ENCODE measurements around the gene UBE2D4. TPM values are rescaled to one million over a fixed set of nuclear protein-coding genes. Genes with fewer than 3 reads are reported as not detected.
"Not testable (repeated sequence)": the region's sequence is repeated elsewhere in the genome, so short reads cannot be mapped to it uniquely, and the experiment has no call there.

UBE2D4 gene
- total RNA-seq, 1 experiment from 2014 or later = 6.4 TPM

DNA sequence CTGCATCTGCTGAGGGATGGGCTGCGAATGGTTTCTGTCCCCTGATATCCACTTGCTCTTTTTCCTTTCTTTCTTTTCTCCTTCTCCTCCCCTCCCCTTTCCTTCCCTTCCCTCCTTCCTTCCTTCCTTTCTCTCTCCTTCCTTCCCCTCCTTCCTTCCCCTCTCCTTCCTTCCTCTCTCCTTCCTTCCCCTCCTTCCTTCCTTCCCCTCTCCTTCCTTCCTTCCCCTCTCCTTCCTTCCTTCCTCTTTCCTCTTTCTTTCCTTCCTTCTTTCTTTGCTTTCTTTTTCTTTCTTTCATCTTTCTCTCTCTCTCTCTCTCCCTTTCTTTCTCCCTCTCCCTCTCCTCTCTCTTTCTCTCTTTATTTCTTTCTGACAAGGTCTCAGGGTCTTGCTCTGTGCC is 51.3 kb downstream of the UBE2D4 start:
- Histone ChIP-seq H3K9me3 (ENCODE audit: control insufficient read depth, low read depth, low read length) (no peaks in the 10 kb centered on the region), H2BK12ac (ENCODE audit: insufficient read length, low read depth, low read length) (no peak overlapping the region)
- H3K4me3 Mint-ChIP-seq = no peak overlapping the region

DNA sequence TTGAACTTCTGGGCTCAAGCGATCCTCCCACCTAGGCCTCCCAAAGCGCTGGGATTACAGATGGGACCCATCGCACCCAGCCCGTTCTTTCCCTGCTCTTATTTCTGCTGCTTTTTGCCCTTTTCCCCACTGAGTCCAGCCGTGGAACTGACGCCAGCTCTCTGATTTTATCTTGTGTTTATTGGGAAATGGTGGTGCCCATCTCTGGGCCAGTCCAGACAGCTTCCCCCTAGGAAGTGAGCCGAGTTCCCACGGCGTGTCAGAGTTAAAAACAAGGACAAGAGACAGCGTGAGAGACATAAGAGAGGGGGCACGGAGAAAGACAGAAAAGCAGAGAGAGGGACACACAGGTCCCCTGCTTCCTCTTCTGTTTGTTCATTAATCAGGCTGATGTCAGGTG is 51.9 kb downstream of the UBE2D4 start:
- not testable (repeated sequence) for H2AFZ ChIP-seq (ENCODE audit: low read length); H3K27ac ChIP-seq (ENCODE audit: insufficient read length, low read depth, low read length); H3K79me2 ChIP-seq (ENCODE audit: insufficient read depth, low read length); H3K23ac ChIP-seq (ENCODE audit: insufficient read length, low read depth, low read length); H4K20me1 ChIP-seq (ENCODE audit: control insufficient read depth, insufficient read depth, insufficient read length); H3K18ac ChIP-seq (ENCODE audit: insufficient read length, low read depth, low read length); H3K9me3 Mint-ChIP-seq; H2BK20ac ChIP-seq (ENCODE audit: low read depth, low read length, poor library complexity, severe bottlenecking); H2AK5ac ChIP-seq (ENCODE audit: insufficient read length, low read length); H3K27me3 Mint-ChIP-seq (ENCODE audit: low read depth); H3K79me1 ChIP-seq (ENCODE audit: insufficient read depth, low read depth, low read length, poor library complexity, severe bottlenecking); H3K4me1 Mint-ChIP-seq; H3K9me3 ChIP-seq (ENCODE audit: control insufficient read depth, low read depth, low read length); H4K8ac ChIP-seq (replicated peaks; ENCODE audit: insufficient read length, low read depth, low read length); H3T11ph ChIP-seq (ENCODE audit: low read length); H3K4me2 ChIP-seq (ENCODE audit: insufficient read depth, insufficient read length, low read length); H3K4ac ChIP-seq (ENCODE audit: low read depth, low read length); H3K23me2 ChIP-seq (ENCODE audit: insufficient read length, low read depth, low read length, poor library complexity, severe bottlenecking); H3K27ac Mint-ChIP-seq; H3K4me1 ChIP-seq (ENCODE audit: insufficient read depth, low read length); H3K9ac ChIP-seq (ENCODE audit: extremely low read depth, insufficient read length, low read length); H2BK15ac ChIP-seq (ENCODE audit: low read depth, low read length); H2BK120ac ChIP-seq (ENCODE audit: low read depth, low read length, poor library complexity, severe bottlenecking); H3K56ac ChIP-seq (ENCODE audit: insufficient read length, low read depth, low read length); H2BK12ac ChIP-seq (ENCODE audit: insufficient read length, low read depth, low read length); H3K14ac ChIP-seq (ENCODE audit: insufficient read depth, low read length); H4K91ac ChIP-seq (ENCODE audit: insufficient read length, low read depth, low read length); H3K4me3 Mint-ChIP-seq; H2BK5ac ChIP-seq (ENCODE audit: insufficient read length, low read length); DNase-seq; H3K36me3 Mint-ChIP-seq (ENCODE audit: insufficient read depth in 1 of 3, low read depth in 3 of 3); H3K27me3 ChIP-seq (ENCODE audit: insufficient read depth, low read length); H4K5ac ChIP-seq (ENCODE audit: insufficient read length, low read depth, low read length)
- no CpG with 5 or more reads among the region's 11 CpGs for WGBS (ENCODE audit: extremely low coverage, insufficient read length, low lambda C conversion rate)

More for the DNA sequence above, 51.3 kb downstream of the UBE2D4 start:
- no peaks in the 10 kb centered on the region for H3K79me2 ChIP-seq (ENCODE audit: insufficient read depth, low read length)
- Mint-ChIP-seq H3K4me1 (no peaks in the 10 kb centered on the region), H3K9me3 (no peaks in the 10 kb centered on the region), H3K27ac (peak overlapping the region in 1 of 3 experiments; percentile 65; a peak in 1 of 7 replicates), H3K36me3 (ENCODE audit: insufficient read depth in 1 of 3, low read depth in 3 of 3) (no peaks in the 10 kb centered on the region), H3K27me3 (ENCODE audit: low read depth) (no peaks in the 10 kb centered on the region)
- no peak for DNase-seq
- no peaks in the 10 kb centered on the region for H4K20me1 ChIP-seq (ENCODE audit: control insufficient read depth, insufficient read depth, insufficient read length)
- H4K91ac ChIP-seq (ENCODE audit: insufficient read length, low read depth, low read length) = no peak overlapping the region
- no peaks in the 10 kb centered on the region for H3K23me2 ChIP-seq (ENCODE audit: insufficient read length, low read depth, low read length, poor library complexity, severe bottlenecking)
- no peak overlapping the region for H3K23ac ChIP-seq (ENCODE audit: insufficient read length, low read depth, low read length)
- no peak overlapping the region for H4K8ac ChIP-seq (replicated peaks; ENCODE audit: insufficient read length, low read depth, low read length)
- H4K5ac ChIP-seq (ENCODE audit: insufficient read length, low read depth, low read length) = no peak overlapping the region
- no CpG with 5 or more reads among the region's 1 CpG for WGBS (ENCODE audit: extremely low coverage, insufficient read length, low lambda C conversion rate)
- H3K4ac ChIP-seq (ENCODE audit: low read depth, low read length) = no peak overlapping the region
- H3K79me1 ChIP-seq (ENCODE audit: insufficient read depth, low read depth, low read length, poor library complexity, severe bottlenecking) = no peaks in the 10 kb centered on the region
- H3K9ac ChIP-seq (ENCODE audit: extremely low read depth, insufficient read length, low read length) = no peak overlapping the region
- no peak overlapping the region for H2BK120ac ChIP-seq (ENCODE audit: low read depth, low read length, poor library complexity, severe bottlenecking)
- H2AFZ ChIP-seq (ENCODE audit: low read length) = no peak overlapping the region
- no peak overlapping the region for H3K56ac ChIP-seq (ENCODE audit: insufficient read length, low read depth, low read length)
- H3K27ac ChIP-seq (ENCODE audit: insufficient read length, low read depth, low read length) = no peak overlapping the region
- H3K18ac ChIP-seq (ENCODE audit: insufficient read length, low read depth, low read length) = no peak overlapping the region
- no peak overlapping the region for H3T11ph ChIP-seq (ENCODE audit: low read length)
- no peak overlapping the region for H3K4me2 ChIP-seq (ENCODE audit: insufficient read depth, insufficient read length, low read length)
- no peak overlapping the region for H2BK20ac ChIP-seq (ENCODE audit: low read depth, low read length, poor library complexity, severe bottlenecking)
- no peaks in the 10 kb centered on the region for H3K4me1 ChIP-seq (ENCODE audit: insufficient read depth, low read length)
- TF ChIP-seq, protein P1, sequence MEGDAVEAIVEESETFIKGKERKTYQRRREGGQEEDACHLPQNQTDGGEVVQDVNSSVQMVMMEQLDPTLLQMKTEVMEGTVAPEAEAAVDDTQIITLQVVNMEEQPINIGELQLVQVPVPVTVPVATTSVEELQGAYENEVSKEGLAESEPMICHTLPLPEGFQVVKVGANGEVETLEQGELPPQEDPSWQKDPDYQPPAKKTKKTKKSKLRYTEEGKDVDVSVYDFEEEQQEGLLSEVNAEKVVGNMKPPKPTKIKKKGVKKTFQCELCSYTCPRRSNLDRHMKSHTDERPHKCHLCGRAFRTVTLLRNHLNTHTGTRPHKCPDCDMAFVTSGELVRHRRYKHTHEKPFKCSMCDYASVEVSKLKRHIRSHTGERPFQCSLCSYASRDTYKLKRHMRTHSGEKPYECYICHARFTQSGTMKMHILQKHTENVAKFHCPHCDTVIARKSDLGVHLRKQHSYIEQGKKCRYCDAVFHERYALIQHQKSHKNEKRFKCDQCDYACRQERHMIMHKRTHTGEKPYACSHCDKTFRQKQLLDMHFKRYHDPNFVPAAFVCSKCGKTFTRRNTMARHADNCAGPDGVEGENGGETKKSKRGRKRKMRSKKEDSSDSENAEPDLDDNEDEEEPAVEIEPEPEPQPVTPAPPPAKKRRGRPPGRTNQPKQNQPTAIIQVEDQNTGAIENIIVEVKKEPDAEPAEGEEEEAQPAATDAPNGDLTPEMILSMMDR (conservative IDR thresholded peaks at IDR 0.05) = no peak
- H2BK5ac ChIP-seq (ENCODE audit: insufficient read length, low read length) = no peak overlapping the region
- no peak overlapping the region for H2AK5ac ChIP-seq (ENCODE audit: insufficient read length, low read length)
- no peaks in the 10 kb centered on the region for H3K27me3 ChIP-seq (ENCODE audit: insufficient read depth, low read length)
- H2BK15ac ChIP-seq (ENCODE audit: low read depth, low read length) = no peak overlapping the region
- no peak overlapping the region for H3K14ac ChIP-seq (ENCODE audit: insufficient read depth, low read length)
